ENCODE results near the gene HOXA2.

- TF ChIP-seq CTCF (conservative IDR thresholded peaks at IDR 0.05; ENCODE audit: low read length) (no peak), EZH2phosphoT487 (IDR thresholded peaks at IDR 0.05; ENCODE audit: borderline replicate concordance, low read depth, low read length) (no peak)
These were observed 4.4 kb upstream of the HOXA2 start for GRCh38 chr7:27106901-27107240.

Data from OCI-LY7 (cell line).